AG09309 (cell line): ENCODE measurements around the gene NHLRC2.

ENCODE experiments used
- DNase-seq: peaks from one replicate; pipeline ENCODE4 v3.0.0-alpha.2; 2010; ENCODE audit warnings: low read depth
- H3K4me3 ChIP-seq: 2 replicates; pipeline ENCODE4 v1.5.1; 2011; ENCODE audit warnings: mild to moderate bottlenecking, low read depth, low read length, moderate library complexity; ENCODE audit not compliant: control insufficient read depth
- CTCF ChIP-seq: IDR thresholded peaks from 2 replicates; pipeline ENCODE4 v1.5.1; 2011; ENCODE audit warnings: mild to moderate bottlenecking, low read depth, low read length, inconsistent platforms; ENCODE audit not compliant: insufficient read depth, control insufficient read depth; ENCODE audit errors: missing control alignments

The NHLRC2 gene

GRCh38 chr10:113957013-113957412 lies 102.6 kb downstream of the NHLRC2 start:
- no peak overlapping the region for H3K4me3 ChIP-seq
- DNase-seq: peak; percentile 52

GRCh38 chr10:113958631-113959382 lies 104.3 kb downstream of the NHLRC2 start:
- H3K4me3 ChIP-seq: no peak overlapping the region
- DNase-seq: peak; percentile 65
- TF ChIP-seq CTCF: no peak

More at GRCh38 chr10:113957013-113957412, 102.6 kb downstream of the NHLRC2 start:
- TF ChIP-seq CTCF: no peak

- DNase-seq: no peak
- H3K4me3 ChIP-seq: no peak overlapping the region
- no peak for TF ChIP-seq CTCF
Observed at GRCh38 chr10:113959383-113959760, 104.9 kb downstream of the NHLRC2 start.

- no peak overlapping the region for H3K4me3 ChIP-seq
- DNase-seq: no peak
- no peak for TF ChIP-seq CTCF
Observed at GRCh38 chr10:113960617-113961181, 106.2 kb downstream of the NHLRC2 start.

GRCh38 chr10:113961182-113962031 lies 106.9 kb downstream of the NHLRC2 start:
- TF ChIP-seq CTCF: no peak
- no peak overlapping the region for H3K4me3 ChIP-seq
- DNase-seq: no peak

- no peak for DNase-seq
- no peak overlapping the region for H3K4me3 ChIP-seq
- no peak for TF ChIP-seq CTCF
Observed at GRCh38 chr10:113965077-113965476, 110.6 kb downstream of the NHLRC2 start.
